OCI-LY7 (cell line): ENCODE data around the gene SEPTIN11. TPM values are rescaled to one million over a fixed set of nuclear protein-coding genes. Genes with fewer than 3 reads are reported as not detected.

ENCODE experiments used
- BruUV-seq: library from RNA; stranded (reverse); fragments of 400-500 nt; replicated peaks from 2 replicates; lab custom pipeline; 2021; lab: Mats Ljungman, UMichigan
- CTCF ChIA-PET: fragments of 300-600 bp; sonication (Branson Sonifier 250); formaldehyde crosslinking; loops from one replicate; lab custom pipeline; 2022; ENCODE audit warnings: antibody characterized with exemption; ENCODE audit not compliant: unreplicated experiment; lab: Charles Lee
- POLR2A ChIA-PET: fragments of 300-600 bp; sonication (Branson Sonifier 250); formaldehyde crosslinking; loops from one replicate; lab custom pipeline; 2022; ENCODE audit warnings: antibody characterized with exemption; lab: Charles Lee
- DNase-seq: peaks from one replicate; pipeline ENCODE4 v3.0.0-alpha.2; 2015; ENCODE audit warnings: low spot score
- H2AFZ ChIP-seq: fragments of 200-600 bp; sonication (generic), shearing (Covaris generic); 2 replicates; pipeline ENCODE4 v1.6.1; 2014; ENCODE audit warnings: mild to moderate bottlenecking, antibody characterized with exemption, low read length, moderate library complexity
- H3K27ac ChIP-seq: fragments of 200-600 bp; sonication (generic); 2 replicates; pipeline ENCODE4 v1.5.1; 2014; ENCODE audit warnings: mixed run types, low read depth, mild to moderate bottlenecking, moderate library complexity, low read length, inconsistent platforms; ENCODE audit not compliant: poor library complexity, severe bottlenecking
- H3K36me3 ChIP-seq: fragments of 200-600 bp; sonication (generic); 2 replicates; pipeline ENCODE4 v1.6.1; 2014; ENCODE audit warnings: mild to moderate bottlenecking, antibody characterized with exemption, low read length, moderate library complexity, mixed read lengths; ENCODE audit not compliant: insufficient read depth
- H3K4me1 ChIP-seq: fragments of 200-600 bp; sonication (generic); 2 replicates; pipeline ENCODE4 v1.5.1; 2014; ENCODE audit warnings: mild to moderate bottlenecking, low read length; ENCODE audit not compliant: insufficient read depth, poor library complexity, severe bottlenecking
- H3K4me2 ChIP-seq: fragments of 200-600 bp; sonication (generic); 2 replicates; pipeline ENCODE4 v1.6.1; 2014; ENCODE audit warnings: mild to moderate bottlenecking, low read length
- H3K4me3 ChIP-seq: fragments of 200-600 bp; sonication (generic); 2 replicates; pipeline ENCODE4 v1.5.1; 2014; ENCODE audit warnings: mild to moderate bottlenecking, low read depth, low read length; ENCODE audit not compliant: poor library complexity, severe bottlenecking
- H3K79me2 ChIP-seq: fragments of 200-600 bp; sonication (generic); 2 replicates; pipeline ENCODE4 v1.6.1; 2016; ENCODE audit warnings: low read depth, mild to moderate bottlenecking, low read length, moderate library complexity, mixed read lengths; ENCODE audit not compliant: insufficient read depth
- H3K9me2 ChIP-seq: fragments of 200-600 bp; sonication (generic); 2 replicates; pipeline ENCODE4 v1.6.1; 2016; ENCODE audit warnings: mild to moderate bottlenecking, low read length, mixed read lengths; ENCODE audit not compliant: insufficient read depth
- H3K9me3 ChIP-seq: fragments of 200-600 bp; sonication (generic); 2 replicates; pipeline ENCODE4 v1.6.1; 2014; ENCODE audit warnings: mild to moderate bottlenecking, mixed run types, low read length, mixed read lengths
- H4K20me1 ChIP-seq: fragments of 200-600 bp; sonication (generic); 2 replicates; pipeline ENCODE4 v1.6.1; 2014; ENCODE audit warnings: mild to moderate bottlenecking, antibody characterized with exemption, low read length, moderate library complexity, mixed read lengths; ENCODE audit not compliant: insufficient read depth
- EZH2phosphoT487 ChIP-seq: fragments of 200-600 bp; sonication (generic); IDR thresholded peaks from 2 replicates; pipeline ENCODE4 v1.6.1; 2018; ENCODE audit warnings: low read depth, borderline replicate concordance, mild to moderate bottlenecking, mixed run types, antibody characterized with exemption, low read length, moderate library complexity, mixed read lengths
- intact Hi-C: fragments of 100-400 bp; cut with micrococcal nuclease; formaldehyde crosslinking; loops from one replicate; pipeline ENCODE4 v1.10.0; 2022; ENCODE audit not compliant: unreplicated experiment
- total RNA-seq, 2 experiments: library from RNA; depleted of rRNA in 1 of 2; stranded (reverse); fragments of >200 nt in 1 of 2; shearing (Covaris generic) in 1 of 2; gene quantifications; 2 replicates each; pipeline ENCODE4 v1.2.3, GENCODE V29; 2014 to 2022
- TF ChIP-seq, protein P1 (sequence below): fragments of 200-600 bp; sonication (generic); conservative IDR thresholded peaks from 2 replicates; pipeline ENCODE4 v1.5.1; 2014; ENCODE audit warnings: mild to moderate bottlenecking, antibody characterized with exemption, low read length, moderate library complexity, mixed read lengths

The SEPTIN11 gene
- total RNA-seq, 2 experiments from 2014 or later = 23.5 to 33.9 TPM

DNA sequence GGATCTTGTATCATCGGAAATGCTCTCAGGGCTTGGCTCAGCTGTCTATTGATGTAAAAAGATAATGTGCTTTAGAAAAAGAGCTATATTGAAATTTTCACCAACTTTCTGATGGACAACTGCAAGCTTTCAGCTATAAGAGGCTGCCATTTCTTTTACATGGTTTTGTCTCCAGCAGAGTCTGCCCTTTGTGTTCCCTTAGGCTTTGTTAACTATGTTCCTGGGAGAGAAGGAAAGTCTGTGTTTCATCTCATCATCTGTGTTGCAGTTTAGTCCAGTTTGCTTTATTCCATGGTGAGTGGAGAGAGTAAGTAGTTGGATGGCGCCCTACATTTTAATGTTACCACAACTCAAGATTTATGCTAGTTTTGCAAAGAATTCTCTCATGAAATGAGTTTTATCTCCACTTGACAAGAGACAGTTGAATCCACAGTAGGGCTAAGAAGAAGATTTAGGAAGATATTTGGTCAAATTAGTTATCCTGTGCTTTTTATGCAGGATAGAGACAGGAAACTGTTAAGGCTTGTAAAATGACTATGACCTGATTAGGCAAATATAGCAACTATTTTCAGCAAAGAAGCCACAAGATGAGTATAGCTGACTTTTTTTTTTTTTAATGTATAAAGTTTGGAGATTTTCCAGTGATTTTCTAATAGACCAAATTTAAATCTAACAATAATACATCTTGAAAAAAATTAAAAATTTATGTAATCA lies 16.5 kb downstream of the SEPTIN11 start:
- CTCF ChIA-PET = no interaction called here
- Histone ChIP-seq H3K9me3 (no peaks in the 10 kb centered on the region), H3K4me2 (no peak overlapping the region), H3K27ac (no peak overlapping the region), H3K9me2 (no peaks in the 10 kb centered on the region), H3K4me1 (no peaks in the 10 kb centered on the region), H2AFZ (no peak overlapping the region), H4K20me1 (no peaks in the 10 kb centered on the region), H3K4me3 (no peak overlapping the region), H3K36me3 (no peaks in the 10 kb centered on the region), H3K79me2 (no peaks in the 10 kb centered on the region)
- BruUV-seq = no TSS peak
- intact Hi-C loops = no loop called here
- POLR2A ChIA-PET = interaction anchor here (0.6 to 1.5 kb wide), 5 partner anchors 14 to 106 kb away, joined by 3 to 5 read pairs (median 4); no protein-coding TSS in a partner anchor
- TF ChIP-seq EZH2phosphoT487 = no peak
- TF ChIP-seq, protein P1, sequence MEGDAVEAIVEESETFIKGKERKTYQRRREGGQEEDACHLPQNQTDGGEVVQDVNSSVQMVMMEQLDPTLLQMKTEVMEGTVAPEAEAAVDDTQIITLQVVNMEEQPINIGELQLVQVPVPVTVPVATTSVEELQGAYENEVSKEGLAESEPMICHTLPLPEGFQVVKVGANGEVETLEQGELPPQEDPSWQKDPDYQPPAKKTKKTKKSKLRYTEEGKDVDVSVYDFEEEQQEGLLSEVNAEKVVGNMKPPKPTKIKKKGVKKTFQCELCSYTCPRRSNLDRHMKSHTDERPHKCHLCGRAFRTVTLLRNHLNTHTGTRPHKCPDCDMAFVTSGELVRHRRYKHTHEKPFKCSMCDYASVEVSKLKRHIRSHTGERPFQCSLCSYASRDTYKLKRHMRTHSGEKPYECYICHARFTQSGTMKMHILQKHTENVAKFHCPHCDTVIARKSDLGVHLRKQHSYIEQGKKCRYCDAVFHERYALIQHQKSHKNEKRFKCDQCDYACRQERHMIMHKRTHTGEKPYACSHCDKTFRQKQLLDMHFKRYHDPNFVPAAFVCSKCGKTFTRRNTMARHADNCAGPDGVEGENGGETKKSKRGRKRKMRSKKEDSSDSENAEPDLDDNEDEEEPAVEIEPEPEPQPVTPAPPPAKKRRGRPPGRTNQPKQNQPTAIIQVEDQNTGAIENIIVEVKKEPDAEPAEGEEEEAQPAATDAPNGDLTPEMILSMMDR = no peak
- DNase-seq = no peak

- no peak for DNase-seq
- Histone ChIP-seq H3K4me2 (no peak overlapping the region), H4K20me1 (no peaks in the 10 kb centered on the region), H3K9me3 (no peaks in the 10 kb centered on the region), H3K9me2 (no peaks in the 10 kb centered on the region), H3K4me1 (no peaks in the 10 kb centered on the region), H3K4me3 (no peak overlapping the region), H3K27ac (no peak overlapping the region), H3K79me2 (no peaks in the 10 kb centered on the region), H2AFZ (no peak overlapping the region), H3K36me3 (no peaks in the 10 kb centered on the region)
- POLR2A ChIA-PET = interaction anchor here (0.7 kb wide), 1 partner anchor 13 kb away, joined by 3 read pairs; no protein-coding TSS in a partner anchor
- CTCF ChIA-PET = no interaction called here
- intact Hi-C loops = no loop called here
- BruUV-seq = no TSS peak
- TF ChIP-seq, protein P1 = no peak
- TF ChIP-seq EZH2phosphoT487 = no peak
Measured at GRCh38 chr4:76968937-76969336, 19.4 kb downstream of the SEPTIN11 start.

- TF ChIP-seq EZH2phosphoT487 = no peak
- TF ChIP-seq, protein P1 = no peak
- no peaks in the 10 kb centered on the region for H3K79me2 ChIP-seq
- CTCF ChIA-PET = interaction anchor here (0.6 kb wide), 1 partner anchor 701 kb away, joined by 3 read pairs; no protein-coding TSS in a partner anchor
Measured at GRCh38 chr4:76969495-76969894, 19.9 kb downstream of the SEPTIN11 start.

More at GRCh38 chr4:76969495-76969894, 19.9 kb downstream of the SEPTIN11 start:
- intact Hi-C loops = no loop called here
- H3K36me3 ChIP-seq = no peaks in the 10 kb centered on the region
- H3K4me2 ChIP-seq = no peak overlapping the region
- no peak for DNase-seq
- H3K9me3 ChIP-seq = no peaks in the 10 kb centered on the region
- H3K9me2 ChIP-seq = no peaks in the 10 kb centered on the region
- H4K20me1 ChIP-seq = no peaks in the 10 kb centered on the region
- POLR2A ChIA-PET = no interaction called here
- H2AFZ ChIP-seq = no peak overlapping the region
- H3K27ac ChIP-seq = no peak overlapping the region
- BruUV-seq = no TSS peak
- H3K4me1 ChIP-seq = no peaks in the 10 kb centered on the region
- H3K4me3 ChIP-seq = no peak overlapping the region
